ENCODE data around the gene ASCC1.
A peak's percentile ranks its signal among the peaks of the same experiment; 100 is the strongest.
"Not testable (repeated sequence)": the region's sequence is repeated elsewhere in the genome, so short reads cannot be mapped to it uniquely, and the experiment has no call there.

ASCC1 gene, protein sequence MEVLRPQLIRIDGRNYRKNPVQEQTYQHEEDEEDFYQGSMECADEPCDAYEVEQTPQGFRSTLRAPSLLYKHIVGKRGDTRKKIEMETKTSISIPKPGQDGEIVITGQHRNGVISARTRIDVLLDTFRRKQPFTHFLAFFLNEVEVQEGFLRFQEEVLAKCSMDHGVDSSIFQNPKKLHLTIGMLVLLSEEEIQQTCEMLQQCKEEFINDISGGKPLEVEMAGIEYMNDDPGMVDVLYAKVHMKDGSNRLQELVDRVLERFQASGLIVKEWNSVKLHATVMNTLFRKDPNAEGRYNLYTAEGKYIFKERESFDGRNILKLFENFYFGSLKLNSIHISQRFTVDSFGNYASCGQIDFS

GRCh38 chr10:72215611-72216549 is at the start of gene ASCC1, which contains the start of gene ANAPC16:
Gene ASCC1, minus strand, starts transcription at chr10:72216276. Its CDS starts 2,978 bp downstream, at chr10:72213298.
Gene ANAPC16, plus strand, starts transcription at chr10:72216012. Its CDS starts 7,903 bp downstream, at chr10:72223915.
- DNase-seq (ENCODE audit: low spot score): peak; percentile 94

DNA sequence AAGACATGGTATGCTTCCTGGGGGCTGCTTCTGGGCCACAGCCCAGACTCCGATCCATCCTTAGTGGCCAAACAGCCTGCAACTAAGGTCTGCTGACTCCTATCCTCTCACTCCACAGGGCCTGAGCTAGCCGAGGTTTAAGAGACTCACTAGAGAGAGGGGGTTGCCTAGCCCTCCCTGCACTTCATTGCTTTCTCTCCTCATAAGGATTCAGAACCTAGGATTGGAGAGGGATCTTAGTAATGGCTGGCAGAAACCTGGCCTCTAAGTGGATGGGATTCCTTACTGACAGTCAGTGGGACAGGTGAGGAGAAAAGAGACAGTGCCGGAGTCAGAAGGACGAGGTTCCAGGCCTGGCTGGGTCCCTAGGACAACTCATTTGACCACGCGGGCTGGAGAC is 49.4 kb upstream of the ASCC1 start:
- DNase-seq (ENCODE audit: low spot score): no peak

DNA sequence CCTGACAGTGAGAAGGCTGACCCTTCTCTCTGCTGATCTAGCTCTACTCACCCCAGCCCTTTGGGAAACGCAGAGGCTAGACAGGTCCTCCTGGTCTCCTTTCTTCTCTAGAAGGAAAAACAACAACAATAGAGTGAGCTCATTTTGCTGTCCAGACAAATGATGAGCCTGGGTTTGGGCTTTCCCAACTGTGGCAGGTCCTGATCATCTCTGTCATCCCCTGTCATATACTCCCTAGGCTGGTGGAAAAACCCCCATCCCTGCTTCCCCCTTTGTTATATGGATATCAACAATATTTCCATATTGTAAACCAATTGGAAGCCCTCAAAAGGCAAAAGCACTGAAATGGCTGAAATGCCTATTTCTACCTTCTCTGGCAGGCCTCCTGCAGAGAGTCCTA is 48.5 kb upstream of the ASCC1 start:
- no peak for DNase-seq (ENCODE audit: low spot score)

DNA sequence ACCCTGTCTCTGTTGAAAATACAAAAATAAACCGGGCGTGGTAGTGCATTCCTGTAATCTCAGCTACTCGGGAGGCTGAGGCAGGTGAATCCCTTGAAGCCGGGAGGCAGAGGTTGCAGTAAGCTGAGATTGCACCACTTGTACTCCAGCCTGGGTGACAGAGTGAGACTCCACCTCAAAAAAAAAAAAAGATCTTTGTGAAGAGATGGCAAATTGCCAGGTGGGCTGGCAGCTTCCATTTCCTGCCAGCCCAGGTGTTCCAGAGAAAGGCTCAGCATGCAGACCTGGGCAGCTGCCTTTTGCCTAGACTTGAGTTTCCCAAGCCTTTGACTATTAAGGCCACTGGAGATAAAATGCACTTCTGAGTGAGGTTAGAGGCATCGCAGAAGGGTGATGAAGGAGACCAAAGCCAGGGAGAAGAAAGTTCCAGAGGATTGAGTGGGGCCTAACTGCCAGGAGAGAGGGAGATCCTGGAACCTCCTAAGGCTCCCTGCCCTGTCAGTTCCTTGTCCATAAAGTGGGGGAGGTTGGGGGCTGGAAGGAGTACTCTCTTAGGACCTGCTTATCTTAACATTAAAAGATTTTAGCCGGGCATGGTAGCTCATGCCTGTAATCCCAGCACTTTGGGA is 47.7 kb upstream of the ASCC1 start:
- DNase-seq (ENCODE audit: low spot score): peak; percentile 37

DNA sequence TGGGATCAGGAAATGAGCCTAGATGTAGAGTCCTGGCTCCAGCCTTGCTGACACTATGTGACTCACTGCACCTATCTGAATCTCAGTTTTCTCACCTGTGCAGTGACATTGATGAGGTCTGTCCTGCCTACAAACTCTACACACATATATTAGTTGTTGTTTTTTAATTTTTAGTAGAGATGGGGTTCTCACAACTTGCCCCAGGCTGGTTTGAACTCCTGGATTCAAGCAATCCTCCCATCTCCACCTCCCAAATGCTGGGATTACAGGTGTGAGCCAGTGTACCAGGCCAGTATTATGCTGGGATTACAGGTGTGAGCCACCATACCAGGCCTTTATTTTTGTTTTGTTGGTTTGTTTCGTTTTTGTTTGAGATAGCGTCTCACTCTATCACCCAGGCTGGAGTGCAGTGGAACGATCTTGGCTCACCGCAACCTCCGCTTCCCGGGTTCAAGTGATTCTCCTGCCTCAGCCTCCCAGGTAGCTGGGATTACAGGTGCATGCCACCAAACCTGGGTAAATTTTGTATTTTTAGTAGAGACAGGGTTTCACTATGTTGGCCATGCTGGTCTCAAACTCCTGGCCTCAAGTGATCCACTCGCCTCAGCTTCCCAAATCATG is 45.8 kb upstream of the ASCC1 start:
- DNase-seq (ENCODE audit: low spot score): peak; percentile 47

DNA sequence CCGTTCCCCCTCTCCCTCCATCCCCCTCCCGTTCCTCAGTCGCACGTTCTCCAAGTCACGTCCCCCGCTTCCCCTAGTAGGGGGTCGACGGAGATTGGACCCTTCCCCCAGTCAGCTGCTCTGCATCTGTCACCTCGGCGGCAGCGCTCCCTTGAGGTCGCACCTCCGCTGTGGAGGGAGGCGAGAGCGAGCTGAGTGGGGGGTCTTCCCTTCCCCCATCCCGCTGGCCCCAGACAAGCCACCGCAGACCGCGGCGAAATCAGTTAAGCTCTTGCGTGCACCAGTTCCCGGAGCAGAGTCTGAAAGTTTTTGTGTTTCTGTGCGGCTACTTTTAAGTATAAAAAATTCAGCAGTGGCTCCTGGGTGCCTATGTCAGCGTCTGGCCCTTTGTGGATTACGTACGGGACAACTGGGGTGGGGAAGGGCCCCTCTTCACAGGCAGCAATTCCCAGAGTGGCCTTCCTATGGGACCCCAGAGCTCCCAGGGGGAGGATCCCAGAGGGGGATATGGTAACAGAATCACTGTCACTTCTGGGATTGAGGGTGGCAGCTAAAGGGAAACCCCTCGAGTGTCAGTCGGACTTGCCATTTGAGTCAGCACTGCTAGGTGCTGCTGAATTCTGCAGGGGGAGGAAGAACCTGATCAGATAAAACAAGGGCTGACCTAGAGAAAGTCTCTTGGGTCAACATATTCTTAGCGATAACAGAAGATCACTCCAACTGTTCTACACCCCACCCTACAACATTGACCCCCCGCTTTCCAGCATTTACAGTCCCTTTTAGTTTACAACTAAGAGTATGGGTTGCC is 45.1 kb upstream of the ASCC1 start:
- peak; percentile 50 for DNase-seq (ENCODE audit: low spot score)

DNA sequence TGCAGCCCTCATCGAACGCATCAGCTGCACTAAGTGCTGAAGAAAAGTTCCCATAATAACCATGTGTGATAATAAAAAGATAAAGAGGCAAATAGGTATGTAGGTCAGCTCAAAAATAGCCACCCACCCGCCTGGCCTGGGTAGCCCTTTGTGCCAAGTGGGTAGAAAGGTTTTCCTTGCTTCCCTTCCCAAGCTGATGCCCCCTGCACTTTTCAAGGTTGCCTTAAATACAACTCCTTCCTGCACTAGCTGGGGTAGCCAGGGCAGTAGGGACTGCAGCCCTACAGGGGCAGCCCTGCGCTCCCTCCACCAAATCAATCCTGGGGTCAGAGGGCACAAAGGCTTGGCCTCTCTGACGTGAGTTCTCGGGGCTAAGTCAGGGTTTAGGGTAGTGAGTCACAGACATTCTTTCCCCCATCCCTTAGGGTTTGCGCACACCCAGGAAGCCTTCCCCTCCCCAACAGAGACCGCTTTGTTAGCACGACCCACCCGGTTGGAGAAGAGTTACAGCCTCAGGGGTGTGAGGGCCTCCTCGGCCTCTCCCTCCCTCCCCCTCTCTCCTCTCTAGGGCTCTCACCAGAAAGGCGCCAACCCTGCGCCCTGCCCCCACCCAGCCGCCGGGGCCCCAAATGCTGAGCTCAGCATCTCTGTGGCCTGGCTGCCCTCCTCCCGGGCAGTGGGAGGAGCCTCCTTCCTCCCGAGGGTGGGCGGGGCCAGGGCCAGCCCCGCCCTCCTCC is 44.3 kb upstream of the ASCC1 start:
- peak; percentile 86 for DNase-seq (ENCODE audit: low spot score)

GRCh38 chr10:72259491-72260238 is 43.6 kb upstream of the ASCC1 start:
- no peak for DNase-seq (ENCODE audit: low spot score)

GRCh38 chr10:72258617-72259016 is 42.5 kb upstream of the ASCC1 start:
- no peak for DNase-seq (ENCODE audit: low spot score)

DNA sequence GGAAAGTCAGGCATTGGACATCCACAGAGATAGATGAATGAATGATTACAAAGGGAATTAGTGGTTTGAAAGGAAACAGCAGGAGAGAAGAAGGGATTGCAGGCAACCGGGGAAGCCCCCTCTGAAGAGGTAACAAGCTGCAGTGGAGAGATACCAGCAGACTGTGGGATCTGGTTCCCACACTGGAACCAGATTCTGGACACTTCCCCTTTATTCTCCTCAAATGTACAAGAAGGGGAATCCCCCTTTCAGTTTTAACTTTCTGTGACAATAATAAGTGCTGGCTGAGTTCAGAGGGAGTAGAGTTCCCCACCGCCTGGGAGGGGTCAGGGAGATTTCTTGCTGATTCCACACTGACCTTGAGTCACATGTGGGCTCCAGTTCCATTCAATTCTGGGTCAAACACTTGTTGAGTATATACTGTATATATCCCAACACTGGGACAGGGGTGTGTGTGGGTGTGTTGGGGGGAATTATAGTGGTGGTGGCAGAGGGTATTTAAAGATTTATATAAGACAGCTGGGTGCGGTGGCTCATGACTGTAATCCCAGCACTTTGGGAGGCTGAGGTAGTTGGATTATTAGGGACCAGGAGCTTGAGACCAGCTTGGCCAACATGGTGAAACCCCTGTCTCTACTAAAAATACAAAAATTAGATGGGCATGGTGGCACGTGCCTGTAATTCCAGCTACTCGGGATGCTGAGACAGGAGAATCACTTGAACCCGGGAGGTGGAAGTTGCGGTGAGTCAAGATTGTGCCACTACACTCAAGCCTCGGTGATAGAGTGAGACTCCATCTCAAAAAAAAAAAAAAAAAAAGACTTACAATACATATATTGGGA is 41.2 kb upstream of the ASCC1 start:
- DNase-seq (ENCODE audit: low spot score): no peak

DNA sequence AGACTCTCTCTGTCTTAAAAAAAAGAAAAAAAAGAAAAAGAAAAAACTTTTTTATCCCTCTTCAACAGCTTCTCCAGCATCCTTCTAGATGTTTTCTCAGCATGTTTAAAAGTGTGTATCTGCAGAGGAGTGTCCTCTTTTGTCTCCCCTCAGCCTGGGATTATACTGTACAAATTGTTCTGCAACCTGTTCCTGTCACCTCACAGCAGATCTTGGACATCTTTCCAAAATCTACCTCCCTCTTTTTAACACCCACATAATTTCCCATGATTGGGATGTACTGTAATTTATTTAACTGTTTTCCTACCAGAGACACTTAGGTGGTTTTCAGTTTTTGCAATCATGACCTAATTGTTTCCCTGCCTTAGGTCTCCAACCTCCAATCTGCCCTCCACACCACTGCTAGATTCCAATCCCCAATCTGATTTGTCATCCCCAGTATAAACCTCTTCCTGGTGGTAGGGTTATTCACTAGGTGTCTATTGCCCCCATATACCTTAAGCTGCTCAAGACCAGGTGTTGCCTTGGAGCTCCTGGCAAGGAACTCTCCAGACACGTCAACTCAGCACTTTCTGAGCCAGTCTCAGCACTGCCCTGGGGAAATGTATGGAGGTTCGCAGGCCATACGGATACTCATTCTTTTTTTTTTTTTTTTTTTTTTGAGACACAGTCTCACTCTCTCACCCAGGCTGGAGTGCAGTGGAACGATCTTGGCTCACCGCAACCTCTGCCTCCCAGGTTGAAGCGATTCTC is 40.1 kb upstream of the ASCC1 start:
- no peak for DNase-seq (ENCODE audit: low spot score)

- no peak for DNase-seq (ENCODE audit: low spot score)
These were observed 38.9 kb upstream of the ASCC1 start for GRCh38 chr10:72254813-72255568.

- no peak for DNase-seq (ENCODE audit: low spot score)
These were observed 37.5 kb upstream of the ASCC1 start for GRCh38 chr10:72253578-72253977.

GRCh38 chr10:72252972-72253371 is 36.9 kb upstream of the ASCC1 start:
- DNase-seq (ENCODE audit: low spot score): no peak

DNA sequence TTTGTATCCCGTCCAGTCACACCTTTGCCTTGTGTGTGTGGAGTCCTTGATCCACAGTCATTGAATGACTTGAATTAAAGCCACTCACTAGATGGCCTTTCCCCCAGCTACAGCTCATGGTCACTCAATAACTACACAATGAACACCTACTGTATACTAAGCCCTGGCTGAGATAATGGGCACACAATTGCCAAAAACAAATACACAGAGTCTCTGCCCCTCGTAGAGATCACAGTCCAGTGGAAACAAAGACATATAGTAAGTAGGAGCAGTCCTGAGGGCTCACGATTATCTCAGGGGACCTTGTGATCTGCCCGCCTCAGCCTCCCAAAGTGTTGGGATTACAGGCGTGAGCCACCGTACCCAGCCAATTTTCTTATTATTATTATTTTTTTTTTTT is 35.6 kb upstream of the ASCC1 start:
- DNase-seq (ENCODE audit: low spot score): no peak

DNA sequence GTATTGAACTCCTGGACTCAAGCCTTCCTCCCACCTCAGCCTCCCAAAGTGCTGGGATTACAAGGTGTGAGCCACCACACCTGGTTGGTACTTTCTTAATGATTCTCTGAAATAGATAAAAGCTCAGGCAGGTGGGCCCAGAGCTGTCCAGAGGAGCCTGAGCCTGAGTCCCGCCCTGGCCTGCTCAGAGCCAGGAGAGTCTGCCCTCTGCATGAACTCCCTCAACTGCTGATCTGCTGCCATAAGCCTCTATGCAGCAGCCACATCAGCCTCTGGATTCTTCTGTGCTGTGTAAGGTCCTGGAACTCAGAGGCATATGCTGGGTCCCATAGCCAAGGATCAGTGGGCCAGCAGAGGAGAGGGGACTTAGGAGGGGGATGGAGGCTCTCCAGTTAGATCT is 34.6 kb upstream of the ASCC1 start:
- no peak for DNase-seq (ENCODE audit: low spot score)

- not testable (repeated sequence) for DNase-seq (ENCODE audit: low spot score)
These were observed 33.2 kb upstream of the ASCC1 start for GRCh38 chr10:72249176-72249862.
